ENCODE measurements around the gene RANGAP1.
"Not testable (repeated sequence)": the region's sequence is repeated elsewhere in the genome, so short reads cannot be mapped to it uniquely, and the experiment has no call there.

The RANGAP1 gene

DNA sequence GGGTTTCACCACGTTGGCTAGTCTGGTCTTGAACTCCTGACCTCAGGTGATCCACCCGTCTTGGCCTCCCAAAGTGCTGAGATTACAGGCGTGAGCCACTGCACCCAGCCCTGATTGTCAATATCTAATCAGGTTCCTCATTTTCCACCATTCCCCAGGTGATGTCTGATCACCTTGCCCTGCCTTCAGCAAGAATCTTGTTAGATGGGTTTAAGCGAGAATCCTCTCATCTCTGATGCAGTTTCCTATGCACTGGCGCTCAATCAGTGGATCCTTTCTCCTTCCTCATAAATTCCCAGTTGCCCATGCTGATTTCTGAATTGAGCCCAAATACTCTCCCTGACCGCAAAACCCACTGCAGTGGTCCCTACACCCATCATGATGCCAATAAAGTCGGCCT, 14.7 kb upstream of the RANGAP1 start:
- DNase-seq, result no peak

DNA sequence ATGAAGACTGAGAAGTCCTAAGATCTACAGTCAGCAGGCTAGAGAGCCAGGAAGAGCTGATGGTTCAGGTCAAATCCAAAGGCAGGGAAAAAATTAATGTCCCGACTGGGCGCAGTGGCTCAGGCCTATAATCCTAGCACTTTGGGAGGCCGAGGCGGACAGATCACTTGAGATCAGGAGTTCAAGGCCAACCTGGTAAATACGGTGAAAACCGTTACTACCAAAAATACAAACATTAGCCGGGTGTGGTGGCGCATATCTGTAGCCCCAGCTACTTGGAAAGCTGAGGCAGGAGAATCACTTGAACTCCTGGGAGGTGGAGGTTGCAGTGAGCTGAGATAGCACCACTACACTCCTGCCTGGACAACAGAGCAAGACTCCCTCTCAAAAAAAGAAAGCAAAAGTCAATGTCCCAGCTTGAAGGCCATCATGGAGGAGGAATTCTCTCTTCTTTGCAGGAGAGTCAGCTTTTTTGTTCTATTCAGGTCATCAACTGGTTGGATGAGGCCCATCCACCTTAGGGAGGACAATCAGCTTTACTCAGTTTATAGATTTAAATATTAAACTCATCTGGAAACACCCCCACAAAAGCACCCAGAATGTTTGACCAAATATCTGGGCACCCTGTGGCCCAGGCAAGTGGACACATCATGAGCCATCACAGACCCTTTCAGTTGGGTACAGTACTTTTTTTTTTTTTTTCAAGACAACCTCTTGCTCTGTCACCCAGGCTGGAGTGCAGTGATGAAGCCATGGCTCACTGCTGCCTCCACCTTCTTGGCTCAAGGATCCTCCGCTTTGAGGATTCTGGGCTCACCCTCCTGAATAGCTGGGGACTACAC, 11.1 kb upstream of the RANGAP1 start:
- no peak for DNase-seq

DNA sequence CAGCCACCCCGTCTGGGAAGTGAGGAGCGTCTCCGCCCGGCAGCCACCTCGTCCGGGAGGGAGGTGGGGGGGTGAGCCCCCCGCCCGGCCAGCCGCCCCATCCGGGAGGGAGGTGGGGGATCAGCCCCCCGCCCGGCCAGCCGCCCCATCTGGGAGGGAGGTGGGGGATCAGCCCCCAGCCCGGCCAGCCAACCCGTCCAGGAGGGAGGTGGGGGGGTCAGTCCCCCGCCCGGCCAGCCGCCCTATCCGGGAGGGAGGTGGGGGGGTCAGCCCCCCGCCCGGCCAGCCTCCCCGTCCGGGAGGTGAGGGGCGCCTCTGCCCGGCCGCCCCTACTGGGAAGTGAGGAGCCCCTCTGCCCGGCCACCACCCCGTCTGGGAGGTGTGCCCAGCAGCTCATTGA, 8.8 kb upstream of the RANGAP1 start:
- DNase-seq, result not testable (repeated sequence)

DNA sequence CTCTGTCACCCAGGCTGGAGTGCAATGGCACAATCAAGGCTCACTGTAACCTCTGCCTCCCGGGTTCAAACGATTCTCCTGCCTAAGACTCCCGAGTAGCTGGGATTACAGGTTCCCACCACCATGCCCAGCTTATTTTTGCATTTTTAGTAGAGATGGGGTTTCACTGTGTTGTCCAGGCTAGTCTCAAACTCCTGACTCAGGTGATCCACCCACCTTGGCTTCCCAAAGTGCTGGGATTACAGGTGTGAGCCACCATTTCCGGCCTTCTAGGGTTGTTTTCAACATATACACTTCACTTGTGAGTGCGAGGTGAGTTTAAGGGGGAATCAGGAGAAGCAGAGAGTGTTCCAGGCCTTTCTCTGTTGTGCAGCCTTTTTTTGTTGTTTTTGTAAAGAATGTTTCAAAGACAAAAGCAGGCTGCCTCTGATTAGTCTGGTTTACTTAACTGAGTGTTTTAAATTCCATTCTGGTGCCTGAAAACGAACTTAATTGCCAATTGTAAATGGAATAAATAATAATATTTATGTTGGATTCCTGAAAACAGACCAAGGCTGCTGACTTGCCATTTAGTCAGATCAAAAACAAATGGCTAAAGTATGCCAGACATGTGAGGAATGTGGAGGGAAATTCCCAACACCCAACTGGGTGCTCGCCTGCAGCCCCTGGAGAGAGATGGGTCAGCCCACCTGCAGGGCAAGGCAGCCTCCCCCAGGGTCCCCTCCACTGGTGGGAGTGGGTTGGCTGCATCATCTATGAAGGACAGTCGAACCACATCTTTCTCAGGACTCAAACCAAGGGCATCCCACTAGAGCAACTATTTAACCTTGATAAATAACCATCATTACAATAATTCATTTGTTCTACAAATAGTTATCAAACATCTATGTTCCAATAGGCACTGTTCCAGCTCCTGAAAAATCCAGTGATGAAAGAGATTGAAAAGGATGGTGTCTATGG, 4.6 kb upstream of the RANGAP1 start:
- no peak for DNase-seq

DNA sequence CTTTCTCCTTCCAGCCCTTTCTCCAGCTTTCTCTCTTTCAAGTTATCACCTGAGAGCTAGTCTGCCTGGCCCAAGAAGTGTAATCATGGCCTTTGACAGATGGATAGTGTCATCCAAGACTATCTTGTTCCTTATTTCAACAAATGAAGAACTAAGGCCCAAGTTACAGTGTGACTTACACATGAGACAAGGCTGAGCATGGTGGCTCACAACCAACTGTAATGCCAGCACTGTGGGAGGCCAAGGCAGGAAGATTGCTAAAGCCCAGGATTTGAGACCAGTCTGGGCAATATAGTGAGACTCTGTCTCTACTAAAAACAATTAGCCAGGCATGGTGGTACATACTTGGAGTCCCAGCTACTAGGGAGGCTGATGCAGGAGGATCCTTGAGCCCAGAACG, 3.7 kb upstream of the RANGAP1 start:
- DNase-seq, result no peak

DNA sequence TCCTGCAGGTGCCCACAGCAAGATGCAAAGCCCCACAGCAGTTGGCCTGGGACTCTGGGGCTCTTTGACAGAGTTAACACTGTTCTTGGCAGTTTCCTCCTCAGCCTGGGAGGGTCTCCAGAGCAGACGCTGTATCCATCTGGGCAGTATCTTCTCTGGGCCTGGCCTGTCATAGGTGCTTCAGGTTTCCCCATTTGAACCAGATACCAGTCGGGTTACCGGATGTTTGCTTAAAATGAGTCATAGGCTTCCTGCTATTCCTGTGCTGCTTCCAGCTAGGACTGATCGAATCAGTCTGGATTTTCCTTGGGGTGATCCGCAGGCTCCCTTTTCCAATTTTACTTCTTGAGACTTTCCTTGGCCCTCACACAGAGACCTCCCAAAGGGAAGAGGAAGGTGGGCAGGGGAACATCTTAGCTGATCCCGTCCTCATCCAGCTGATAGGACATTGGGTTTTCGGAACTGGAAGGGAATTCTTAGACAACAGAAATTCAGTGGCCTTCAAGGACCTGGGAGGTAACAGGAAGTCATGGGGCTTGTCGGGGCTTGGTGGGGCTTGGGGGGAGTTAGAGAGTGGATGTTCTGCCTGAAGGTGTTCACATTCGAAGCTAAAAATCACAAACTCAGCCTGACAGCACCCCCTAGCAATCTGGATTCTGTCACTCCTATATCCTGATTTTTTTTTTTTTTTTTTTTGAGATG, 2.4 kb upstream of the RANGAP1 start:
- DNase-seq, result no peak

DNA sequence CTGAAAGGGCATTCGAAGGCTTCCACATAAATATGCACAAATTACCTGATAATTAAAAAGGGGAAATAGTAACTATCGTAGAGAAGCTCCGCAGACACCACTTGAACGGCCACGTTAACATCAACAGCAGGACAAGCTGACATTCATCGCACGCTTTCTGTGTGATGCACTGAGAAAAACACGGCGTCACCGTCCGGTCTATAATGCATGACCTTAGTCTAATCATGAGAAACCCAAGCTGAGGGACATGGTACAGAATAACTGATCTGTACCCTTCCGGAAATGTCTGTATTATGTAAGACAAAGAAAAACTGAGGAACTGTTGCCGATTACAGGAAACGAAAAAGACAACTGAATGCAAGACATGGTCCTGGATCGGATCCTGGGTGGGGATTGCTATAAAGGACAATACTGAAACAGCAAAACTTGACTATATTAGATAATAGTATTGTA, 678 bp upstream of the RANGAP1 start:
- peak; percentile 39 to 47 for DNase-seq

DNA sequence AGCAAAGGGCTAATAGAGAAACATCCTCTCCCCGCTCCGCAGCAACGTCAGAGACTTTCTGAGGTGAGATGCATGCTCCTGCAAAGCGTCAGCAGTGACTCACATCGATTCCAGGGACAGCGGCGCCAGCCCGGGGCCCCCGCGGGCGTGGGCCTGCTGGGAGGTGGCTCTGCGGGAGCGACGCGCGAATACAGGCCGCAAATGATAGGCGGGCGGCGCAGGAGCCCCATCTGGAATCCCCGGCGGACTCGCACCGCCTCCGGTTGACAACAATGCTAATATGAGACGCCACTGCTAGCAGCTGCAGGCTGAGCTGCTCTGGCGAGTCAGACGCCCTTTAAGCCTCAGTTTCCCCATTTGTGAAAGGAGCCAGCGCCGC, 557 bp downstream of the RANGAP1 start:
- peak; percentile 85 to 88 for DNase-seq

DNA sequence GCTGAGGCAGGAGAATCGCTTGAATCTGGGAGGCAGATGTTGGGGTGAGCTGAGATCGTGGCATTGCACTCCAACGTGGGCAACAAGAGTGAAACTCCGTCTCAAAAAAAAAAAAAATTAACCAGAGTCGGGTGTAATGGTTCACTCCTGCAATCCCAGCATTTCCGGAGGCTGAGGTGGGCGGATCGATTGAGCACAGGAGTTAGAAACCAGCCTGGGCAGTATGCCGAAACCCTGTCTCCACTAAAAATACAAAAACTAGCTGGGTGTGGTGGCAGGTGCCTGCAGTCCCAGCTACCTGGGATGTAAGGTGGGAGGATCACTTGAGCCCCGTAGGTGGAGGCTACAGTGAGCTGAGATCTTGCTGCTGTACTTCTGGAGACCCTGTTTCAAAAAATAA, 1.5 kb downstream of the RANGAP1 start:
- no peak for DNase-seq

DNA sequence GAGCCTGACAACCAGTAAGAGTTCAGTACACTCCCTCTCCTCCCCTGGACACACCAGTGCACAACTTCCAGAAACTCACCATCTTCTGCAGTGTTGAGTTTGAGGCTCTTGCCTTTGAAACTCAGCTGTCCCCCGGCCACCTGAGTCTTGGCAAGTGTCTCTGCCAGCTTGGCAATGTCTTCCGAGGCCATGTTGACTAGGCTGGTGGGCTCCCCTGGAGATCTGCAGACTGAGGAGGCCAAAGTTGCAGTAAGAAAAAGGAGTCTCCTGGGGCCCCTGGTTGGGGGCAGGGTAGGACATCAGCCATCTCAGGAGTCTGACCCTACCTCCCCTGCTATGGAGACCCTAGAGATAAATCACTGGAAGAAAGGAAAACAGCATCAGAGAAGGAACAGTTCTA, 5.1 kb downstream of the RANGAP1 start:
- DNase-seq, result no peak

DNA sequence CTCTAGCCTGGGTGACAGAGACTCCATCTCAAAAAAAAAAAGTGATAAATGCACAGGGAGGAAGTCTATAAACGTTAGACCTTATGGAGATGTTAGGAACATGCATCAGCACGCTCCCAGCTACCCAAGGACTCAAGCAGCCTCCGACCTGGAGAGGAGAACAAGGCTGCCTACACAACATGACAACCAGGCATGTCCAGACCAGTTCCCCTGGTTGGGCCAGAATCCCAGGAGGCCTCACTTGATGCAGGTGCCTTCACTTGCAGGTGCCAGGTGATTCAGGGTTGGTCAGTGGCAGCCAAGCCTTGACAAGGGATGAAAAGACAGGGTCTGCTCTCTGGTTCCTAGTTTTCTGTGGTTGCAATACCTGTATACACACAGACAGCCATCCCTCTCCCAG, 5.9 kb downstream of the RANGAP1 start:
- DNase-seq, result no peak

DNA sequence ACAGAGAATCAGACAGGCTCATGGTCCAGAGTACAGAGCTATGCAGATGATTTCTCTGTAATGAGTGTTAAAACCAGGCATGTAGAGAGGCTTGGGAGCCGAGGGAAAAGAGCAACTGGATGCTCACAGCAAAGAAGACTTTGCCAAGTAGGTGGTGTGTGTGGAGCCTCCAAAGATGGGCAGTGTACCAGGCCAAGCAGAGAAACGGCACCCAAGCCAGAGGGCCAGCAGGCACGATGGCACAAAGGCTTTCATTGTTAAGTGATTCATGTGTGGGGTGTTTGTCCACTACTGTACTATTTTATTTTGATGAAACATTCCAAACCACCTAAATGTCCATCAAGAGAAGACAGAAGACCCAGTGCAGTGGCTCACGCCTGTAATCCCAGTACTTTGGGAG, 11.1 kb downstream of the RANGAP1 start:
- DNase-seq, result no peak

DNA sequence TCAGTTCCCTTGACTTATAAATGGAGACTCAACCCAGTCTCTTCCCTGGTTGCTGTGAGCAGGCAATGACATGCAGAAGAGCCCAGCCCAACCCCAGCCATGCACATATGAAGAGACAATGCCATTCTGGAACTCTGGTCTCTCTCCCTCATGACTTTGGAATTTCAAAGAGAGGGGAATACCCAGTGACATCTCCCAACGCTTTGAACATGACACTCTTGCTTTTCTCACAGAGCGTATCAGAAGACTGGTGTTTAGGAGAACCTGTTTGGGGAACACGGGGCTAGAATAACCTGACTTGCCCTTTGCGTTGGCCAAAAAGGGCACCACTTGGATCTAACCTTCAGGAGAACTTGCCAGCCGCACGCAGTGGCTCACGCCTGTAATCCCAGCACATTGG, 12.9 kb downstream of the RANGAP1 start:
- no peak for DNase-seq

DNA sequence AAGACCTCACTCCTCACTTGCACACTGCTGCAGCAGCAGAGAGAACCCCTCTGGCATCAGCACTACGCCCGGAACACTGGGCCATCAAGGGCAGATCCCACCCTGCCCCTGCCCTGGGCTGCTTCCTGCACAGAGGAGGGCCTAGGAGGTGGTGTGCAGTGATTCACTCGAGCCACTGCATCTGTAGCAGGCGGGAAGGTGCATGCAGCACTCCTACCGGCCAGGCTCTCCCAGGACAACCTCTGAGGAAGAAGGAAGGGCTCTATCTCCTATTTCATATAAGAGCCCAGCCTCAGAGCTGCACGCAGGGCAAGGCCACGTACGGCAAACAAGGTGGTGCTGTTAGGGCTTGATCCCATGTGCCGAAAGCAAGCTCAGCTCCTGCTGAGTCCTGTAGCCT, 14.2 kb downstream of the RANGAP1 start:
- no peak for DNase-seq

DNA sequence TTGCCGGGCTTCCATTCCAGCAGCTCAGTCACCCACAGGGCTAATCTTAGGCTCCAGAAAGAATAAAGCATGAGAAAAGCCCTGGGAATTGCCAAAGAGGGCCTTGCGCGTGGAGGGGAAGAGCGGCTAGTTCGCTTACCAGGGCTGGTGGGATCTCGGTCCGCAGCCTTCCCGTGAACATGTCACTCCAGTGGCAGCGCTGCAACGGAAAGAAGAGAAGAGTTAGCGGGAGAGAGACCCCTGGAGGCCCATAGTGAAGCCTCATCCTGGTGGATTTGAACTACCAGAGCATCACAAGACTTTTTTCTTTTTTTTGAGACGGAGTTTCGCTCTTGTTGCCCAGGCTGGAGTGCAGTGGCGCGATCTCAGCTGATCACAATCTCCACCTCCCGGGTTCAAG, 18.0 kb downstream of the RANGAP1 start:
- no peak for DNase-seq

DNA sequence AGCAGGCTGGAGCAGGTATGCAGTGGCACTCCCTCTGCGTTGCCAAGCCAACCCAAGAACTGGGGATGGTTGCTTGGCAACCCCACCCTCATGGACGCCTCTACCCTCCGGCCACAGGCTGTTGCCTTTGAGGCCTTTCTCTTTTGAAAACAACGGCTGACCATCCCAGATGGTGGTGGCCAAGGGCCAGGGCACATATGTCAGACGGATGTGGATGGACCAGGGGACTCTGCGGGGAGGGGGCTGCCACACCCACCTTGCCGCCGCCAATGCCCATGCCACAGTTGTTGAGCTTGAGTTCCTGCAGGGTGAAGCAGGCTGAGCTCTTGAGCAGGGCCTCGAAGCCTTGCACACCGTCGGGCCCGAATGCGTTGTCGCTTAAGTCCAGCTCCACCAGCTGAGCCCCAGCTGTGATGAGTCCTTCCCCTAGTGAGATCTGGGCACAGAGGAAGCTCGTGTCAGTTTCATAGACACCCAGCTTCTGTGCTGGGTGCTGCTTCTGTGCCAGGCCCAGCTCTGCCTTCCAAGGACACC, 21.5 kb downstream of the RANGAP1 start:
- DNase-seq, result no peak

DNA sequence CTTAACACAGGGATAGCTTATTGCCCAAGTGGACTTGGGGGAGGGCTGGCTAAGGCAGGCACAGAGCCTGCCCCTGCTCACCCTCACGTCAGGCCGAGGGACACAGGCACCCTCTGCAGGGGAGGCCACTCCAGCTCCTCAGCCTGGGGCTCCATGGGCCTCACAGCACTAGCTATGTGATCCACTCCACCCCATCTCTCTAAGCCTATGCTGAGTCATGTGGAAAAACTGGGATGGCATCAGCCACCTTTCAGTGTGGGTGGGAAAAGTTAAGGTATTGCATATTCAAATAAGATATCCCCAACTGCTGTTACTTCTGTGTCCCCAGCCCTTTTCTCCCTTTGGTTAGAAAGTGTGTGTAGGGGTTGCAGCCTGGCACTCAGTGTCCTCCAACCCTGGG, 22.3 kb downstream of the RANGAP1 start:
- DNase-seq, result no peak

DNA sequence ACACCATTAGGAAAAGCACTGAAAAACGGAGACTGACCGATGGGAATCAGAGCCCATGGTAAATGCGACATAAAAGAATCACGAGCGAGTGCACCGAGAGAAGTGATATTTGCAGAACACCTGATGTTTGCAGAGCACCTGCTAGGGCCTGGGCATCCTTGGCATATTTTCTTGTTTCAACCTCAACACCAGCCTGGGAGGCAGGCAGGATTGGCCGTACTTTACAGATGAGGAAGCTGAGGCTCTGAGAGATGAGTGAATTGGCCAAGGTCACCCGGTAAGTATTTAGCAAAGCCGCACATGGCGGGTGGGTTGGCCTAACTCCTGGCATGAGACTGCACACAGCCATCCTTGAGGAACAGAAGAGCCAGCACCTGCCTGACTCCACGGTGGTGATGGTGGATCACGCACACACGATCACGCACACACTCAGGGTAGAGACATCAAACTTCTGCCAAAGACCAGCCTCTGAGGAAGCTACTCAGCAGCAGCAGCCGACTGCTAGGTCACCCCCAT, 23.7 kb downstream of the RANGAP1 start:
- DNase-seq, result no peak

DNA sequence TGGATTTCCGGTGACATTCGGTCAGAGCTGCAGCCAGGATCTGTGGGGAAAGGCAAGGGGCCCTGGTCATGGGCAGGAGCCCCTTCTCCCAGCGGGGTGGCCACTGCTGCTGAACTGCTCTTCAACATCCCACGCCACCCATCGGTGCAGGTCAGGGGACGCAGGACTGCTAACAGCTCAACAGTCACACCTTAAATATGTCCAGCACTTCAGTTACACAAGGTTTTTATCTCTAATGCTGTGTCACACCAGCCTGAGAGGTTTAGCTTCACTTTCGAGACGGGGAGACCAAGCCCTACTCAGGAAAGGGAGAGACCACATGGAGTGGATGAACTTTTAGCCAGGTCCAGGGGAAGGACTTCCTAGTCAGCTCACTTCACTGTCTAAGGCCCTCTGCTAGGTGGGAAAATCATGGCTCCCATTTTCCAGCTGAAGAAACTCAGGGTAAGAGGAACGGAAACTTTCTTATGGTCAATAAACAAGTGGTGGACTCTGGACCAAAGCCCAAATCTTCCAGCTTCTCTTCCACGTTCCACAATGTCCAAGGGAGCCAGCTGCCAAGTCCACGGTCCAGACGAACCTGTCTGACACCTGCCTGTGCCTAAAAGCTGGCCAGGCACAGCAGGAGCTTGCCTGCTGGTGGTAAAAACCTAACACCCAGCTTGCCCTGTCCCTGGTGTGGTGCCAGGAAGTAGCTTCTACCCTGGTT, 24.3 kb downstream of the RANGAP1 start:
- DNase-seq, result no peak

DNA sequence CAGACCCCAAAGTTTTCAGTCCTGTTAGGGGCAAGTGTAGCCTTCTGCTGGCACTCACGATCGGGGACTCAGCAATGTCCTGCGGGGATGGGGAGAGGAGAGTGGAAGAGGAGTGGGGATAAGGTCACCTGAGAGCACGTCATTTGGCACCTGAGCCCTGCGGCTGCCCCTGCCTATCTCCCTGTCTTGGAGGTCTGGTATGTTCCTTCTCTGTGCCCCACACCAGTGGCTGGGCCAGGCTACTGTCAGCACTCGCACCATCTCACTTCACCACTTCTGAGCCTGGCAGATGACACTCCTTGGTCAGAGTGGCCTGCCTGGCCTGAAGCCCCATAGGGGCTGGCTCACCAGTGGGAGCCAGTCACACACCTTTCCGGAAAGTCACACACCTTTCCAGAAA, 25.1 kb downstream of the RANGAP1 start:
- DNase-seq, result no peak

DNA sequence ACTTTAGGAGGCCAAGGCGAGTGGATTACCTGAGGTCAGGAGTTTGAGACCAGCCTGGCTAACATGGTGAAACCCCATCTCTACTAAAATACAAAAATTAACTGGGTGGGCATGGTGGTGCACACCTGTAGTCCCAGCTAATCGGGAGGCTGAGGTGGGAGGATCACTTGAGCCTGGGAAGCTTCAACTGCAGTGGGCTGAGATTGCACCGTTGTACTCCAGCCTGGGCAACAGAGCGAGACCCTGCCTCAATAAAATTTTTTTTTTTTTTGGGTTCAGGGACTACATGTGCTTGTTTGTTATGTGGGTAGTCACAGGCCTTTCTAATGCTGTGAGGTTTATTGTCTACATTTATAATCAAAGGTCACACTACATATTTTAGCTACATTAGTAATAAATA, 26.2 kb downstream of the RANGAP1 start:
- DNase-seq, result not testable (repeated sequence)

DNA sequence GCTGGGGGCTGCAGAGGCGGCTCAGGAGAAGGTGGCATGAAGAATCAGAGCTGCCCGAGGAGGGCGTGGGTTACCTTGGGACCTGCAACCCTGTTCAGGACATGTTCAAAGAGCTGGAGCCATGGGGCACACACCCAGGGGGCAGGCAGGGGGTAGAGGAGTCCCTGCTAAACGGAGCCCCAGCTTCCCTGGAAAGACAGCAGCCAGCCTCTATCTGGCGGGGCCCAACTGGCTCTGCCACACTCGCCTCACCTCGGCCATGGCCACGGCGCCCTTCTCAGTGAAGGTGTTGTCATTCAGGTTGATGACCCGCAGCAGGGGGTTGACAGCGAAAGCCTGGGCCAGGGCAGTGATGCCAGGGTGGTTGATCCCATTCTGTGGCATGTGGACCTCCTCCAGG, 28.3 kb downstream of the RANGAP1 start:
- DNase-seq, result no peak
